ENCODE measurements around the gene SLC29A4.

GRCh38 chr7:5287802-5288201, 5.1 kb downstream of the SLC29A4 start:
- TF ChIP-seq CTCF (IDR thresholded peaks at IDR 0.05) (no peak), POLR2A (IDR thresholded peaks at IDR 0.05) (no peak)
